Cortex of kidney (tissue), 1 donor: ENCODE data around the gene PALS1.
"Not testable (repeated sequence)": the region's sequence is repeated elsewhere in the genome, so short reads cannot be mapped to it uniquely, and the experiment has no call there.

Source experiments
- DNase-seq: peaks from one replicate; lab custom pipeline; 2025; lab: John Stamatoyannopoulos, UW

The PALS1 gene

DNA sequence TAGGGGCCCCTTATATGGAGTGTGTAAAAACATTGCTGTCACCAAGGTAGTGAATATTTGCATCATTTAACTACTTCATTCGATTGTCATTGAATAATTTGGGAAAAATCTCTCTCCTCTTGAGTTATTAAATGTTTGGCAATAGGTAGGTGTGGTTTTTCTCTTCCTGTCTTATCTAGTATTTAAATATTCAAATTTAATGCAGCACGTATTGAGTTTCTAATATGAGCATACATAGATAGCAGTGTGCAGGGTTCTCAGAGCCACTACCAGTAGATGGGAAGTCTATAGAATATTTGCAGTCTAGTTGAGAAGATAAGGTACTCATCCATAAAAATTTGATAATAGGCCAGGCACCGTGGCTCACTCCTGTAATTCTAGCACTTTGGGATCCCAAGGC lies 16.7 kb downstream of the PALS1 start:
- no peak for DNase-seq

DNA sequence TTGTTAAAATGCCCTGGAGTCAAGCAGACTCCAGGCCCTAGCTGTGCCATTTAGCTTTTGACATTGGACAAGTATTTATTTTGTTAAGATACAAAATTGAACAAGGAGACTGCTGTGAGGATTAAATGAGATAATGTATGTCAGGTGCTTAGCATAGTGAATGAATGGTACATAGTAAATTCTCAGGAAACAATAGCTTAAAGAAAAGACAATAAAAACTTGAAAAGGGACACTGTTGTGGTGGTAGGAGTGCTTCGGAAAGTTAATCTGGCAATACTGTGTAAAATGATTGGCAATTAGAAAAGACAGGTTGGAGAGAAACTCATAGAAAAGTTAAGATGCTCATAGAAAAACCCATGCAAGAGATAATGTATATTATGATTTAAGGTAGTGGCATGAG lies 19.7 kb downstream of the PALS1 start:
- no peak for DNase-seq

DNA sequence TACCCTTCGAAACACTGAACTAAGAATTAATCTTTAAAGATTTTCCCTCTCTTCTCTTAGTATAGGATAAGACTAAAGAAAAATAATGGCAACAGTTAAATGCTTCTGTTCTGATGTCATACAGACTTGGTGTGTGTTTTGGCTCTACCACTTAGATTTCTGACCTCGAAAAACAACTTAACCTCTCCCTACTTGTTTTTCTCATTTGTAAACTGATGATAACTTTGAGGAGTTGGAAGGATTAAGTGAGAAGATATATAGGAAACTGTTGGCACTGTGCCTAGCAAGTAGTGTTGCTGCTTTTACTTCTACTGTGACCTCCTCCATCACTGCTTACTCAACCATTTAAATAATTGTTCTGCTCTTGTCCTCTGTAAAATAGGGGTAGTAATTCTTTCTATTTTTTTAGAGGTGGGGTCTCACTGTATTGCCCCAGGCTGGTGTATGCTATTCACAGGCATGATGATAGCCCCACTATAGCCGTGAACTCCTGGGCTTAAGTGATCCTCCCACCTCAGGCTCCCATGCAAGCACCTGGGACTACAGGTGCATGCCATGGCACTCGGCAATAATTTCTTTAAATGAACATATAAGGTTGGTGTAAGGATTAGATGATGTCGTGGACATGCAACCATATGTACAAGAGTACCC lies 22.4 kb downstream of the PALS1 start:
- no peak for DNase-seq

DNA sequence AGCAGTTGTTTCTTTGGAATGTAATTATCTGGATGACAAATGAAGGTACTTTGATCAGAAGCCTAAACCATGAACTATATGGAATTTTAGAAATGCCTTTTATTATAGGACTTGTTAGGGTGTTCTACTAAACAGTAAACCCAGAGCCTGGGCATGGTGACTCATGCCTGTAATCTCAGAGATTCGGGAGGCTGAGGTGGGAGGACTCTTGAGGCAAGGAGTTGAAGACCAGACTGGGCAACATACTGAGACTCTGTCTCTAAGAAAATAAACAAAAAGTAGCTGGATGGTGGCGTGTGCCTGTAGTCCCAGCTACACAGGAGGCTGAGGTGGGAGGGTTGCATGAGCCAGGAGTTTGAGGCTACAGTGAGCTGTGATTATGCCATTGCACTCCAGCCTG lies 23.9 kb downstream of the PALS1 start:
- no peak for DNase-seq

DNA sequence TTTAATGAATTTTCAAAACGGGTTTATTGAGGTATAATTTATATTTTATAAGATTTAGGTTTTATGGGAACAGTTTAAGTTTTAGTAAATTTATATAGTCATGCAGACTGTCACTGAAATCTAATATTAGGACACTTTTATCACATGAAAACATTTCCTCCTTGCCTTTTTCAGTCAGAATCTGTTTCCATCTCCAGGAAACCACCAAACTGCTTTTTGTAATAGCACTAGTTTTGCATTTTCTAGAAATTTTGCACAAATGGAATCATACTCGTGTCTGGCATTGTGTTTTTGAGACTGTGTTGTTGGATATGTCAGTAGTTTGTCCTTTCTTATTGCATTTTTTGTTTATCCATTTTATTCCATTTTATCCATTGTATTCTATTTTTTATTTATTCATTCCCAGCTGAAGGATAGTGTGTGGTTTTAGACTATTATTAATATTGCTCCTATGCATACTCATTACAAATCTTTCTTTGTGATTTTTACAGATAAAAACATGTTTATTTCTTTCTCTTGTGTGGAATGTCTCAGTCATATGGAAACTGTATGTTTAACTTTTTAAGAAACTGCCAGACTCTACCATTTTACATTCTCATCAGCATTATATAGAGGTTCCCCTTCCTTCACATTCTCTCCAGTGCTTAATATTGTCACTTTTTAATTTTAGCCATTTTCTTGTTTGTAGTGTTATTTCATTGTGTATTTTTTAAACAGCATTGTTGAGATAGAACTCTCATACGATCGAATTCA lies 26.5 kb downstream of the PALS1 start:
- DNase-seq: no peak

GRCh38 chr14:67268426-67269150 lies 27.4 kb downstream of the PALS1 start:
- no peak for DNase-seq

DNA sequence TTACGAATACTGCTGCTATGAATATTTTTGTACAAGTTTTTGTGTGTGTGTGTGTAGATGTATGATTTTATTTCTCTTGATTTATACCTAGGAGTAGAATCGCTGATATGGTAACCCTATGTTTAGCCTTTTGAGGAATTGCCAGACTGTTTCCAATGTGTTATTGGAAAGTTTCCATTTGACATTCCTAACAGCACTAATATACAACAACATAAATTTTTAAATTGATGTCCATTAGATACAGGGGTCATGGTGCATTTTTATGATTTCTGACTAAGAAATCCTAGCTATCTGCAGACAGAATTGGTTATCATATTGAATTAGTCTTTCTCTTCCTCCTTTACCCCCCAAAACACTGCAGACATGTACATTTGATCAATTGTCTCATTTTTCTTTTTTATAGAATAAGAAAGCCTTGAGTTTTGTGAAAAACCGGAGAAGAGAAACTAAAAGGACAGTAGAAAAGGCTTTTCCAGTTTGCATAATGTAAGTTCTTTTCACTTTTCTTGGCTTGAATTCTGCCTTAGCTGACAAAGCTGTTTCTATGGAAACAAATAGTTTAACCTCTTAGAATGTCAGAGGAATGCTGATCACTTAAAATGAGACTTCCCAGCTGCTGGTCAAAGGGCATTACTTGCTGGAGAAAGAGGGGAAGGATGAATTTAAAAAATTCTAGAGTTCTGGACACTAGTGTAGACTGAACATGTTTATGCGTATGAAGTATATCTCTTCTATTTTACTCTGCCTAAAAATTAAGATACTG lies 28.2 kb downstream of the PALS1 start:
- no peak for DNase-seq

DNA sequence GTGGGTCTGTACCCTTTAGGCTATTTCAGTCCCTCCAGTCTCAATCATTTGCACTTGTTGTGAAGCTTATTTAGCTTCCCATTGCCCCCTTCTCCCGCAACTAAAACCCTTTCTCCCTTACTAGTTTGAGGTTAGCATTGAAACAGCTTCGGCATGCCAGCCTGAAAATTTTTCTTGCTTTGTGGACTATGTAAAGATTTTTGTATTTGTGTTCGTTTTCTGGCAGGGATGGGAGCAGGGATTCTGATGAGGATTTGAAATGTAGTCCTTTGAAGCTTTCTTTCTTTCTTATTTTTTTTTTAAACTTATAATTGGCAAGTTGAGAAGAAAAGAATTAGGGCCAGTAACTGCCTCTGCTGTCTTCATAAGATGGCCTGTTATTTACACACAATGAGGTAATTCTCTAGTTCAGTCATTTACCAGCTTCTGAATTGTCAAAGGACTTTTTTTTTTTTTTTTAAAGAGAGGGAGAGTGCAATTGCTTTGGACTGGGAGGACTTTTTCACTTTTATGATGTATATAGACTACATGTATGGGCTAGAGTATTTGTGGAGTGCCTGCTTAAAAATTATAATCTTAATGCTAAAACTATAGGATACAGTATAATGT lies 29.0 kb downstream of the PALS1 start:
- DNase-seq: no peak

GRCh38 chr14:67270933-67271332 lies 29.7 kb downstream of the PALS1 start:
- DNase-seq: no peak

GRCh38 chr14:67273281-67273680 lies 32.0 kb downstream of the PALS1 start:
- DNase-seq: not testable (repeated sequence)

GRCh38 chr14:67276131-67276530 lies 34.9 kb downstream of the PALS1 start:
- DNase-seq: no peak

GRCh38 chr14:67280506-67280905 lies 39.3 kb downstream of the PALS1 start:
- no peak for DNase-seq

GRCh38 chr14:67285876-67286452 lies 44.7 kb downstream of the PALS1 start:
- no peak for DNase-seq
